ENCODE results near the gene GMDS.

- TF ChIP-seq CTCF (conservative IDR thresholded peaks at IDR 0.05 in 1 of 2, IDR thresholded peaks at IDR 0.05 in 1 of 2; ENCODE audit: extremely low read depth in 1 of 2, insufficient read depth in 1 of 2, low read depth in 1 of 2, low read length in 2 of 2) (no peak), EZH2 (IDR thresholded peaks at IDR 0.05; ENCODE audit: borderline replicate concordance, low read length) (no peak)
Observed at GRCh38 chr6:1716868-1717267, 528.5 kb downstream of the GMDS start.
